RWPE1 (cell line): ENCODE results near the gene GZMM.
A peak's percentile ranks its signal among the peaks of the same experiment; 100 is the strongest.

Source experiments
- CTCF ChIA-PET: fragments of 350-600 bp; sonication (Branson Sonifier 250); formaldehyde crosslinking; extraction: SDS; loops from one replicate; lab custom pipeline; 2021; lab: Yijun Ruan, JAX
- POLR2A ChIA-PET: fragments of 400-600 bp; formaldehyde crosslinking; extraction: SDS; loops from one replicate; lab custom pipeline; 2020; ENCODE audit warnings: antibody characterized with exemption; ENCODE audit not compliant: low non-redundant PET; lab: Yijun Ruan, JAX
- DNase-seq: peaks from one replicate; pipeline ENCODE4 v3.0.0; 2012; ENCODE audit warnings: low spot score
- H3K27ac ChIP-seq: fragments of 450-650 bp; 2 replicates; pipeline ENCODE4 v1.5.1; 2017
- TF ChIP-seq, protein P1 (sequence below): fragments of 450-650 bp; conservative IDR thresholded peaks from 2 replicates; pipeline ENCODE4 v1.5.1; 2017; ENCODE audit warnings: low read depth, mild to moderate bottlenecking

Gene GZMM

DNA sequence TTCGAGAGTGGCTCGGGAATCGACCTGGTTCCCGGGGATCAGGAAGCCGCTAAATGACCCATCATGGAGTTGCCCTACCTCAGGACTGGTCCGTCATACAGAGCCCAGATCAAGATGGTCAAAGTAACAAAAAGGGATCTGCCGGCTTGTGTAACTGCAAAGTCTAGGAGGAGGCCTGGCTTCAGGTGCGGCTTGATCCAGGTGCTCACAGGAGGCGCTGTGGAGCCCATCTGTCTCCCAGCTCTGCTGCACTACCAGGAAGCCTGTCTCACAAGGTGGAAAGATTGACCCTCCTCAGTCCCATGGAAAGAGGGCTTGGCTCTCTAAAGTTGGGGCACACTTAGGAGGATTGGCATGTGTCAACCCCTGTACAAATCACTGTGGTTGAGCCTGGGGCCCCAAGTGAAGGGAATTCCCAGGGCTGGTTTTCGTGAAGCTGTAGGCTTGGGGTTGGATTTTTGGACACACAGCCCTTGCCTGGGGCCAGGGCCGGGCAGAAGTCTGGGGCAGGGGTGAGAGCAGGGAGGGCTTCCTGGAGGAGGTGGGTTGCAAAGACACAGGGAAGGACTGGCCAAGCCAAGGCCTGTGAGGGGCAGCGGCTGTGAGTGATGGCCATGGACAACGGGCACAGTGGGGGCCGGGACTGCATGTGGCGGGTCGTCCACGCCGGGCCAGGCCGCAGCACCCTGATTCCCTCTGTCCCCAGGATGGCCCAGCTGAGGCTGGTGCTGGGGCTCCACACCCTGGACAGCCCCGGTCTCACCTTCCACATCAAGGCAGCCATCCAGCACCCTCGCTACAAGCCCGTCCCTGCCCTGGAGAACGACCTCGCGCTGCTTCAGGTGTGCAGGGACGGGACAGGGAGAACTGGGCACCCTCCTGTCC, 4.2 kb downstream of the GZMM start:
- no peak for DNase-seq
- TF ChIP-seq, protein P1, sequence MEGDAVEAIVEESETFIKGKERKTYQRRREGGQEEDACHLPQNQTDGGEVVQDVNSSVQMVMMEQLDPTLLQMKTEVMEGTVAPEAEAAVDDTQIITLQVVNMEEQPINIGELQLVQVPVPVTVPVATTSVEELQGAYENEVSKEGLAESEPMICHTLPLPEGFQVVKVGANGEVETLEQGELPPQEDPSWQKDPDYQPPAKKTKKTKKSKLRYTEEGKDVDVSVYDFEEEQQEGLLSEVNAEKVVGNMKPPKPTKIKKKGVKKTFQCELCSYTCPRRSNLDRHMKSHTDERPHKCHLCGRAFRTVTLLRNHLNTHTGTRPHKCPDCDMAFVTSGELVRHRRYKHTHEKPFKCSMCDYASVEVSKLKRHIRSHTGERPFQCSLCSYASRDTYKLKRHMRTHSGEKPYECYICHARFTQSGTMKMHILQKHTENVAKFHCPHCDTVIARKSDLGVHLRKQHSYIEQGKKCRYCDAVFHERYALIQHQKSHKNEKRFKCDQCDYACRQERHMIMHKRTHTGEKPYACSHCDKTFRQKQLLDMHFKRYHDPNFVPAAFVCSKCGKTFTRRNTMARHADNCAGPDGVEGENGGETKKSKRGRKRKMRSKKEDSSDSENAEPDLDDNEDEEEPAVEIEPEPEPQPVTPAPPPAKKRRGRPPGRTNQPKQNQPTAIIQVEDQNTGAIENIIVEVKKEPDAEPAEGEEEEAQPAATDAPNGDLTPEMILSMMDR, result no peak
- no peak overlapping the region for H3K27ac ChIP-seq
- ChIA-PET POLR2A (no interaction called here), CTCF (no interaction called here)

- no peak for DNase-seq
- H3K27ac ChIP-seq, result no peak overlapping the region
- POLR2A ChIA-PET, result no interaction called here
- TF ChIP-seq, protein P1, result no peak
- CTCF ChIA-PET, result interaction anchor here (0.6 kb wide), 1 partner anchor 194 kb away, joined by 3 read pairs; no protein-coding TSS in a partner anchor
Measured at GRCh38 chr19:548886-549830, 5.3 kb downstream of the GZMM start.

DNA sequence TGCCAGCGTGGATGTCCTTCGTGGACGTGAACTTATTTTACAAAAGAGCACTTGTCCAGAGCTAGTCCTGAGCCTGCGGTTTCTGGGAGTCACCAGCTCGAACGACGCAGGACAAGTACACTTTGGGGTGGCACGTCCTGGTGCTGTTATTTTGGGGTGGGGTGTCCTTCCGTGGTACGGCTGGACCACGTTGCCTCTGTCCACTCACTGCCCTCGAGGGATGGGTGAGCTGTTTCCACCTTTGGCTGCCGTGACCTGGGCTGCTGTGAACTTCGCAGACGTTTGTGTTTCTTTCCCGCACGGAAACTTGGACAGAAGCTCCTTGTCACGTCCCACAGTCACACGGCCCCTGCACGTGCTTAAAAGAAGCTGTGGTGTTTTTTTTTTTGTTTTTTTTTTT, 11.0 kb downstream of the GZMM start:
- no peak for DNase-seq
- no peak overlapping the region for H3K27ac ChIP-seq
- CTCF ChIA-PET, result no interaction called here
- TF ChIP-seq, protein P1, result no peak
- POLR2A ChIA-PET, result interaction anchor here (0.6 kb wide), 1 partner anchor 292 kb away, joined by 5 read pairs; no protein-coding TSS in a partner anchor

DNA sequence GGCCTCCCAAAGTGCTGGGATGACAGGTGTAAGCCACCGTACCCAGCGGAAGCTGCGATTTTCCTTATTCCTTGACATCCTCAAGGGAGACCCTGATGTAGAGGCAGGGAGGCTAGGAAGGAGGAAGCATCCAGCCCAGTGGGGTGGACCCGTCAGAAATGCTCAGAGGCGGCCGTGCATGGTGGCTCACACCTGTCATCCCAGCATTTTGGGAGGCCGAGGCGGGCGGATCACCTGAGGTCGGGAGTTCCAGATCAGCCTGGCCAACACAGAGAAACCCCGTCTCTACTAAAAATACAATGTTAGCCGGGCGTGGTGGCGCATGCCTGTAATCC, 11.6 kb downstream of the GZMM start:
- ChIA-PET CTCF (no interaction called here), POLR2A (no interaction called here)
- TF ChIP-seq, protein P1, result no peak
- DNase-seq, result no peak
- peak overlapping the region; percentile 46 for H3K27ac ChIP-seq

GRCh38 chr19:556611-557382, 12.9 kb downstream of the GZMM start:
- CTCF ChIA-PET, result interaction anchor here (0.6 kb wide), 1 partner anchor 23 kb away, joined by 3 read pairs; no protein-coding TSS in a partner anchor
- TF ChIP-seq, protein P1, result no peak
- H3K27ac ChIP-seq, result peak overlapping the region; percentile 46; the same call in 1 of the 2 replicates
- POLR2A ChIA-PET, result no interaction called here
- DNase-seq, result no peak
